ENCODE results near the gene KCNH1.
A peak's percentile ranks its signal among the peaks of the same experiment; 100 is the strongest.
"Not testable (repeated sequence)": the region's sequence is repeated elsewhere in the genome, so short reads cannot be mapped to it uniquely, and the experiment has no call there.

The KCNH1 gene

GRCh38 chr1:210663730-210664573 is 470.0 kb downstream of the KCNH1 start:
- DNase-seq = no peak

GRCh38 chr1:210662291-210663050 is 471.5 kb downstream of the KCNH1 start:
- no peak for DNase-seq

GRCh38 chr1:210661520-210661919 is 472.4 kb downstream of the KCNH1 start:
- DNase-seq = not testable (repeated sequence)

GRCh38 chr1:210657806-210658205 is 476.1 kb downstream of the KCNH1 start:
- no peak for DNase-seq

GRCh38 chr1:210655511-210655910 is 478.4 kb downstream of the KCNH1 start:
- DNase-seq = no peak

- no peak for DNase-seq
Measured at GRCh38 chr1:210654176-210654981, 479.6 kb downstream of the KCNH1 start.

- DNase-seq = no peak
Measured at GRCh38 chr1:210653771-210654170, 480.2 kb downstream of the KCNH1 start.

GRCh38 chr1:210652329-210652954 is 481.5 kb downstream of the KCNH1 start:
- DNase-seq = no peak

- DNase-seq = no peak
Measured at GRCh38 chr1:210650403-210650802, 483.5 kb downstream of the KCNH1 start.

- DNase-seq = no peak
Measured at GRCh38 chr1:210648588-210649269, 485.2 kb downstream of the KCNH1 start.

- no peak for DNase-seq
Measured at GRCh38 chr1:210647406-210648333, 486.3 kb downstream of the KCNH1 start.

GRCh38 chr1:210646258-210646616 is 487.7 kb downstream of the KCNH1 start:
- DNase-seq = no peak

GRCh38 chr1:210645582-210646257 is 488.2 kb downstream of the KCNH1 start:
- no peak for DNase-seq

GRCh38 chr1:210641582-210641981 is 492.4 kb downstream of the KCNH1 start:
- no peak for DNase-seq

GRCh38 chr1:210635108-210635507 is 498.8 kb downstream of the KCNH1 start:
- DNase-seq = no peak

- peak; percentile 34 for DNase-seq
Measured at GRCh38 chr1:210633636-210634035, 500.3 kb downstream of the KCNH1 start.

GRCh38 chr1:210633140-210633539 is 500.8 kb downstream of the KCNH1 start:
- no peak for DNase-seq

- DNase-seq = no peak
Measured at GRCh38 chr1:210631399-210631798, 502.5 kb downstream of the KCNH1 start.

- no peak for DNase-seq
Measured at GRCh38 chr1:210629276-210629675, 504.7 kb downstream of the KCNH1 start.

- no peak for DNase-seq
Measured at GRCh38 chr1:210627755-210628154, 506.2 kb downstream of the KCNH1 start.
